GM12801 (cell line): Measurements from ENCODE around the gene BRINP2.

Experiments used
- CTCF ChIP-seq: IDR thresholded peaks from one replicate; pipeline ENCODE4 v1.5.1; 2011; ENCODE audit warnings: control low read depth; ENCODE audit not compliant: insufficient read length; ENCODE audit errors: extremely low read depth

The BRINP2 gene

GRCh38 chr1:177172272-177172671 lies 1.5 kb downstream of the BRINP2 start:
- no peak for TF ChIP-seq CTCF

DNA sequence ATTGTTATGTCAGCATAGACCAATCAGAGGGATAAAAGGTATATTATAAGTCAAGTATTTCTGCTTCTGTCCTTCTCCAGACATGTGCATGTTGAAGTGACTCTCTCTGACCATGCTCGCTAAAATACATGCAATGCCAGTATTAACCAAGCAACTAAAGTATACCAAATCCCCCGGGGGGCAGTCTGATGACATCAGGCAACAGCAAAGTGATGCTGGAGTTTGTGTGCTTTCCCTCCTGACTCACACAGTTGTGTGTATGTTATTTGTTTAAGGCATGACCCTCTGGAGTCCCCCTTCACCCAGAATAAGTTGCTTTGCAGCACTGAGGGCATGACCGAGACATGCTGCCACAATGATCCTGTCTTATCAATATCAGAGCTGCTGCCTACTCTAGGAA lies 2.1 kb downstream of the BRINP2 start:
- no peak for TF ChIP-seq CTCF

- TF ChIP-seq CTCF = no peak
Observed at GRCh38 chr1:177173976-177174375, 3.2 kb downstream of the BRINP2 start.

GRCh38 chr1:177174921-177175634 lies 4.3 kb downstream of the BRINP2 start:
- no peak for TF ChIP-seq CTCF

DNA sequence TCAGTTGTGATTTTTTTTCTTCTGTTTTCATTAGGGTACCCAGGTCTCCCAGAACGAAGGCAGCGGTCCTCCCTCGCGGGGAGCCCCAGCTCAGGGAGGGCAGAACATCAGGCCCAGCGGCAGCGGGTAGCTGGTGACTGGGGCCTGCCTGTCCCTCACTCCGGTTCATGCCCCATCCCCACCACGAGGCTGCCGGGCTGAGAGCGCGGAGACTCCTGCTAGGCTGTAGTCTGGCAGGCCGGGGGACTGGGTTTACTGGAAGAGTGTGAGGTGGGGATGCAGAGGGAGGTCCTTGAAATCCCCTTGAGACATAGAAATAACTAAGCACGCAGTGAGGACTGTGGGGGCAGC lies 10.5 kb downstream of the BRINP2 start:
- TF ChIP-seq CTCF = no peak

- no peak for TF ChIP-seq CTCF
Observed at GRCh38 chr1:177181631-177182291, 11.0 kb downstream of the BRINP2 start.

GRCh38 chr1:177183836-177184235 lies 13.1 kb downstream of the BRINP2 start:
- TF ChIP-seq CTCF = no peak
